Measurements from ENCODE around the gene FAM156B. TPM values are rescaled to one million over a fixed set of nuclear protein-coding genes. Genes with fewer than 3 reads are reported as not detected.
"Not testable (repeated sequence)": the region's sequence is repeated elsewhere in the genome, so short reads cannot be mapped to it uniquely, and the experiment has no call there.

The FAM156B gene, protein sequence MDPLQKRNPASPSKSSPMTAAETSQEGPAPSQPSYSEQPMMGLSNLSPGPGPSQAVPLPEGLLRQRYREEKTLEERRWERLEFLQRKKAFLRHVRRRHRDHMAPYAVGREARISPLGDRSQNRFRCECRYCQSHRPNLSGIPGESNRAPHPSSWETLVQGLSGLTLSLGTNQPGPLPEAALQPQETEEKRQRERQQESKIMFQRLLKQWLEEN
- 18.2 and 19.6 TPM in 2 replicates for polyA plus RNA-seq (2013)

DNA sequence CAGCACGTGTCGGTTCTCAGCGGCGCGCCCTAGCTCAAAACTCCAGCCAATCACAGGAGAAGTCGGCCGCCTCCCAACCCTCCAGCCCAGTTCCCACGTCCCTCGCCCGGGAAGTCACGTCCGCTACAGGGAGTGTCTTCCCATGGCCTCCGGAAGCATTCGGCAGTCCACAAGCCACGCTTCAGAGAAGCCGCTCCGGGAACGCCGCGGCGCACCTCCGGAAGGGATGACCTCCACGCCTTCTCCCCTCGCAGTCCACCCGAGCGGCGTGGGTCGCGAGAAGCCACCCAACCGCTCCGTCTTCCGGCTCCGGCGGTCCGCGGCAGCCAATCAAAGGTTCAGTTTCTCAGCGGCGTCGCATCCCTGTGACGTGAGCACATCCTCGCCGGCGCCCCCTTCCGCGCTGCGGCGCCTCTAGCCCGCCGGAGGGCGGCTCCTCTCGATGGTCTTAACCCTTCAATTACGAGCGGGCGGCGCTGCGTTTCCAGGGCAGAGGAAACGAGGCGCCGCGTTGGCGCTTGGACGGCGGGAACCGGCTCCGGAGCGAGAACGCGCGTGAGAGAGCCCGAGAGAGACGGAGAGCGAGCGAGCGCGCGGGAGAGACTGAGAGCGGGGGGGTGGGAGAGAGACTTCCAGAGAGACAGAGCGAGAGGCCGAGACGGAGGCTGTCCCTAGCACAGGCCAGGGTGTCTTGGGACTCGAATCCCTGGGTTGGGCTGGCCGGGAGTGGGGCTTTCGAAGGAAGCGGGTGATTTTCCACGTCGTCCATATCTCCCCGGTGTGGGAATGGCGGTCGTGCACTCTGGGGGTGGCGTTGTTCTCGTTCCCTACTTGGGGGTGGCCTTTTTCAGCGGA lies at the start of gene FAM156B:
TSS of gene FAM156B (plus strand) at position 476 of the 855 bp plus-strand sequence. CDS start 9,896 bp downstream, outside the sequence.
- not testable (repeated sequence) for H3K36me3 ChIP-seq (ENCODE audit: control insufficient read depth in 1 of 2, insufficient read depth in 2 of 2, low read length in 2 of 2); H3K9me3 ChIP-seq (ENCODE audit: insufficient read depth, low read depth, low read length); H4K8ac ChIP-seq (ENCODE audit: low read depth, low read length); H3K4ac ChIP-seq (ENCODE audit: low read depth, low read length); H4K12ac ChIP-seq (ENCODE audit: low read depth, low read length); H3K79me1 ChIP-seq (ENCODE audit: low read length); H3K27me3 ChIP-seq (ENCODE audit: insufficient read depth, low read length); H3K14ac ChIP-seq (ENCODE audit: low read length); H3K79me2 ChIP-seq (ENCODE audit: control insufficient read depth, insufficient read depth, low read length, poor library complexity); DNase-seq; H3K23ac ChIP-seq (ENCODE audit: low read length); H3K4me3 ChIP-seq (ENCODE audit: low read depth, low read length); H3K18ac ChIP-seq (ENCODE audit: low read length); H2BK120ac ChIP-seq (ENCODE audit: insufficient read depth, low read length, poor library complexity); H3K27ac ChIP-seq (ENCODE audit: low read depth, low read length); H2BK5ac ChIP-seq (ENCODE audit: low read depth, low read length, poor library complexity); H2BK12ac ChIP-seq (ENCODE audit: low read length); H2AFZ ChIP-seq (ENCODE audit: insufficient read depth, low read length, poor library complexity); H3K9ac ChIP-seq (ENCODE audit: low read length); H3K4me1 ChIP-seq (ENCODE audit: control insufficient read depth in 1 of 2, insufficient read depth in 2 of 2, low read length in 2 of 2); H4K91ac ChIP-seq (ENCODE audit: low read depth, low read length); H3K4me2 ChIP-seq (ENCODE audit: low read length); H2AK5ac ChIP-seq (ENCODE audit: low read length)
- WGBS (ENCODE audit: extremely low coverage, insufficient coverage, insufficient read length) = no CpG with 5 or more reads among the region's 92 CpGs

DNA sequence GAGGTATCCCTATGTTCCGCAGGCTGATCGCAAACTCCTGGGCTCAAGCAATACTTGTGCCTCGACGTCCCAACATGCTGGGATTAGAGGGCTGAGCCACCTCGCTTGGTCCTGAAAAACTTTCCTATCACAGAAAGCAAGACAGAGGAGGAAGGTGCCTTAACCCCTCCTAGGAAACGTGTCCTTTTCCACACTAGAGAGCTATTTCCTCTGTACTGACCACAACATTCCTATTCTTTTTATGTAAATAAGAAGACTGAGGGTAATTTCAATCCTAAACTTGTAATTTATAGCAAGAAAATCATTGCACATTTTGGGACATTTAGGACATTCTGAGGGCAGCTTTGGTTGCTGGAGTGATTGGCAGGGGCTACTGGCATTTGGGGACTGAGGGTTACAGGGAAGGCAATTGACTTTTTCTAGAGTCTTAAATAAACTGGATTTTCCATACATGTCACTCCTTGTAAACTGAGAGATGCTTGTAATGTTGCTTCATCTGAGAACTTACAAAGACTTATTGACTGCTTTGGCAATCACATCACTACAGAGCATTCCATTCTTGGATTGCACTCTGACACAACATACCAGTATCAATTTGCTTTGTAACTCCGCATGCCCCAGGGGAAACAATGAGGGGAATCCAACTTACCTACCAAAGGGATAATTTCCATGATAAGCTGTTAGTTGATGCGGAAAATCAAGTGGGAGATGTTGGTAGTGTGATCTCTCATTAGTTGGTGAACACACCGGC lies 44.8 kb upstream of the FAM156B start:
- H3K9ac ChIP-seq (ENCODE audit: low read length) = no peak overlapping the region
- no peak overlapping the region for H4K12ac ChIP-seq (ENCODE audit: low read depth, low read length)
- no peaks in the 10 kb centered on the region for H3K36me3 ChIP-seq (ENCODE audit: control insufficient read depth in 1 of 2, insufficient read depth in 2 of 2, low read length in 2 of 2)
- no peak overlapping the region for H2BK120ac ChIP-seq (ENCODE audit: insufficient read depth, low read length, poor library complexity)
- H2BK5ac ChIP-seq (ENCODE audit: low read depth, low read length, poor library complexity) = no peak overlapping the region
- no peak overlapping the region for H3K27ac ChIP-seq (ENCODE audit: low read depth, low read length)
- H3K4me2 ChIP-seq (ENCODE audit: low read length) = no peak overlapping the region
- no peak overlapping the region for H3K14ac ChIP-seq (ENCODE audit: low read length)
- no peak overlapping the region for H2BK12ac ChIP-seq (ENCODE audit: low read length)
- H2AFZ ChIP-seq (ENCODE audit: insufficient read depth, low read length, poor library complexity) = no peak overlapping the region
- H3K23ac ChIP-seq (ENCODE audit: low read length) = no peak overlapping the region
- H3K79me2 ChIP-seq (ENCODE audit: control insufficient read depth, insufficient read depth, low read length, poor library complexity) = no peaks in the 10 kb centered on the region
- no peaks in the 10 kb centered on the region for H3K4me1 ChIP-seq (ENCODE audit: control insufficient read depth in 1 of 2, insufficient read depth in 2 of 2, low read length in 2 of 2)
- no peaks in the 10 kb centered on the region for H3K79me1 ChIP-seq (ENCODE audit: low read length)
- no peak overlapping the region for H2AK5ac ChIP-seq (ENCODE audit: low read length)
- H3K27me3 ChIP-seq (ENCODE audit: insufficient read depth, low read length) = no peaks in the 10 kb centered on the region
- H4K91ac ChIP-seq (ENCODE audit: low read depth, low read length) = no peak overlapping the region
- H4K8ac ChIP-seq (ENCODE audit: low read depth, low read length) = no peak overlapping the region
- no peak overlapping the region for H3K4me3 ChIP-seq (ENCODE audit: low read depth, low read length)
- peaks cover 6% of the 10 kb centered on the region for H3K9me3 ChIP-seq (ENCODE audit: insufficient read depth, low read depth, low read length)
- no peak overlapping the region for H3K4ac ChIP-seq (ENCODE audit: low read depth, low read length)
- WGBS (ENCODE audit: extremely low coverage, insufficient coverage, insufficient read length) = no CpG with 5 or more reads among the region's 9 CpGs
- DNase-seq = peak; percentile 72 to 95
- no peak overlapping the region for H3K18ac ChIP-seq (ENCODE audit: low read length)

GRCh38 chrX:52856991-52857525 lies 40.1 kb upstream of the FAM156B start:
- H2BK5ac ChIP-seq (ENCODE audit: low read depth, low read length, poor library complexity); H4K8ac ChIP-seq (ENCODE audit: low read depth, low read length); H2AK5ac ChIP-seq (ENCODE audit: low read length); H3K18ac ChIP-seq (ENCODE audit: low read length); H2BK12ac ChIP-seq (ENCODE audit: low read length); H3K79me2 ChIP-seq (ENCODE audit: control insufficient read depth, insufficient read depth, low read length, poor library complexity); H3K9me3 ChIP-seq (ENCODE audit: insufficient read depth, low read depth, low read length); H3K27me3 ChIP-seq (ENCODE audit: insufficient read depth, low read length); H3K23ac ChIP-seq (ENCODE audit: low read length); H4K91ac ChIP-seq (ENCODE audit: low read depth, low read length); H3K4me3 ChIP-seq (ENCODE audit: low read depth, low read length); H2BK120ac ChIP-seq (ENCODE audit: insufficient read depth, low read length, poor library complexity); H3K14ac ChIP-seq (ENCODE audit: low read length); H3K36me3 ChIP-seq (ENCODE audit: control insufficient read depth in 1 of 2, insufficient read depth in 2 of 2, low read length in 2 of 2); H3K4me1 ChIP-seq (ENCODE audit: control insufficient read depth in 1 of 2, insufficient read depth in 2 of 2, low read length in 2 of 2); H4K12ac ChIP-seq (ENCODE audit: low read depth, low read length); H3K9ac ChIP-seq (ENCODE audit: low read length); H2AFZ ChIP-seq (ENCODE audit: insufficient read depth, low read length, poor library complexity); H3K27ac ChIP-seq (ENCODE audit: low read depth, low read length); H3K4me2 ChIP-seq (ENCODE audit: low read length); H3K4ac ChIP-seq (ENCODE audit: low read depth, low read length); H3K79me1 ChIP-seq (ENCODE audit: low read length): not testable (repeated sequence)
- WGBS (ENCODE audit: extremely low coverage, insufficient coverage, insufficient read length) = no CpG with 5 or more reads among the region's 4 CpGs
- peak in 1 of 2 donors; percentile 22 for DNase-seq

DNA sequence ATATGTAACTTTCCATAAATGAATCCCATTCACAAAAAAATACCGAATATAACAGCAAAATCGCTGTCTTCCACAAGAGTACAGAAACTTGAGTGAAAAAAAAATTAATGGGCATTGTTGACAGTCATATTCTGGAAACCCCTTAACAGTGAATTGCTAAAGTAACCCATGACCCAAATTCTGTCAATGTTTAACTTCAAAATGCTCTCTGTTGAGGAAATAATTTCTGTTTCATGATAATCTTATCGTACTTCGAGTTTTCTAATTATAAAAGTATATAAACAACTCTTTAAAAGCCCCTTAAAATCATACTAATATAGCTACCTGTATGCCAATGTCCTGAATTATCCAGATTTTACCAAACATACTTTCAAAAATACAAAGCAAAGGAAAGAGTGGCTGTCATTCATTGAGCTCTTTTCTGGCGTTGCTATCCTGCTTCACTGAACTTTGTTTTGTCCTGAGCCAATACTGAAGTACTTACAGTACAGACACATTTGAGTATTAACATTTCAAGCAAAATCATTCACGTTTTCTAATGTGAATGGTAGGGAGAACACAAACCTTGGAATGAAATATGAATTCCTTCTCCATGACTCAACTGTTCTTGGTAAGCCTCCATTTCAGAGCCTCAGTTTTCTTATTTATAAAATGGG lies 31.7 kb upstream of the FAM156B start:
- no CpG with 5 or more reads among the region's 6 CpGs for WGBS (ENCODE audit: extremely low coverage, insufficient coverage, insufficient read length)
- no peak overlapping the region for H4K91ac ChIP-seq (ENCODE audit: low read depth, low read length)
- H2BK12ac ChIP-seq (ENCODE audit: low read length) = no peak overlapping the region
- H3K4me3 ChIP-seq (ENCODE audit: low read depth, low read length) = no peak overlapping the region
- no peak overlapping the region for H3K4me2 ChIP-seq (ENCODE audit: low read length)
- H4K12ac ChIP-seq (ENCODE audit: low read depth, low read length) = no peak overlapping the region
- no peak overlapping the region for H2AFZ ChIP-seq (ENCODE audit: insufficient read depth, low read length, poor library complexity)
- no peaks in the 10 kb centered on the region for H3K79me2 ChIP-seq (ENCODE audit: control insufficient read depth, insufficient read depth, low read length, poor library complexity)
- no peaks in the 10 kb centered on the region for H3K36me3 ChIP-seq (ENCODE audit: control insufficient read depth in 1 of 2, insufficient read depth in 2 of 2, low read length in 2 of 2)
- no peaks in the 10 kb centered on the region for H3K79me1 ChIP-seq (ENCODE audit: low read length)
- no peak overlapping the region for H4K8ac ChIP-seq (ENCODE audit: low read depth, low read length)
- H3K23ac ChIP-seq (ENCODE audit: low read length) = no peak overlapping the region
- no peak for DNase-seq
- H3K4me1 ChIP-seq (ENCODE audit: control insufficient read depth in 1 of 2, insufficient read depth in 2 of 2, low read length in 2 of 2) = no peaks in the 10 kb centered on the region
- no peak overlapping the region for H2BK120ac ChIP-seq (ENCODE audit: insufficient read depth, low read length, poor library complexity)
- no peaks in the 10 kb centered on the region for H3K9me3 ChIP-seq (ENCODE audit: insufficient read depth, low read depth, low read length)
- H2AK5ac ChIP-seq (ENCODE audit: low read length) = no peak overlapping the region
- no peak overlapping the region for H3K27ac ChIP-seq (ENCODE audit: low read depth, low read length)
- no peak overlapping the region for H3K9ac ChIP-seq (ENCODE audit: low read length)
- no peak overlapping the region for H3K18ac ChIP-seq (ENCODE audit: low read length)
- no peak overlapping the region for H3K14ac ChIP-seq (ENCODE audit: low read length)
- H3K4ac ChIP-seq (ENCODE audit: low read depth, low read length) = no peak overlapping the region
- H2BK5ac ChIP-seq (ENCODE audit: low read depth, low read length, poor library complexity) = no peak overlapping the region
- no peaks in the 10 kb centered on the region for H3K27me3 ChIP-seq (ENCODE audit: insufficient read depth, low read length)

Measured in trophoblast cell (in vitro differentiated cells and primary cell).